ENCODE data around the gene SLC25A33. TPM values are rescaled to one million over a fixed set of nuclear protein-coding genes. Genes with fewer than 3 reads are reported as not detected.
A peak's percentile ranks its signal among the peaks of the same experiment; 100 is the strongest.

Gene SLC25A33
- total and polyA plus RNA-seq, 2 experiments from 2014 or later: 10.4 to 12.3 TPM

GRCh38 chr1:9596415-9597123 is 57.3 kb downstream of the SLC25A33 start:
- DNase-seq (ENCODE audit: low read depth in 1 of 2, low spot score in 1 of 2): peak in 1 of 2 donors; percentile 48
- no peak for TF ChIP-seq CTCF (IDR thresholded peaks at IDR 0.05; ENCODE audit: low read depth, low read length)
- H3K4me3 ChIP-seq: no peak overlapping the region
- H3K27me3 ChIP-seq: no peaks in the 10 kb centered on the region
- peaks cover 13% of the 10 kb centered on the region for H3K36me3 ChIP-seq
- no peak overlapping the region for H3K27ac ChIP-seq
- H3K4me1 ChIP-seq (ENCODE audit: low read depth): peaks cover 15% of the 10 kb centered on the region
- H3K9me3 ChIP-seq (ENCODE audit: low read depth): no peaks in the 10 kb centered on the region

- H3K4me3 ChIP-seq: no peak overlapping the region
- H3K36me3 ChIP-seq: peaks cover 24% of the 10 kb centered on the region
- H3K27ac ChIP-seq: no peak overlapping the region
- peaks cover 14% of the 10 kb centered on the region for H3K4me1 ChIP-seq (ENCODE audit: low read depth)
- H3K27me3 ChIP-seq: no peaks in the 10 kb centered on the region
- TF ChIP-seq CTCF (IDR thresholded peaks at IDR 0.05; ENCODE audit: low read depth, low read length): no peak
- no peak for DNase-seq (ENCODE audit: low read depth in 1 of 2, low spot score in 1 of 2)
- no peaks in the 10 kb centered on the region for H3K9me3 ChIP-seq (ENCODE audit: low read depth)
Observed at GRCh38 chr1:9597361-9598315, 58.4 kb downstream of the SLC25A33 start.

- Histone ChIP-seq H3K27me3 (no peaks in the 10 kb centered on the region), H3K27ac (no peak overlapping the region), H3K36me3 (peaks cover 29% of the 10 kb centered on the region), H3K4me1 (ENCODE audit: low read depth) (peaks cover 7% of the 10 kb centered on the region), H3K4me3 (no peak overlapping the region), H3K9me3 (ENCODE audit: low read depth) (no peaks in the 10 kb centered on the region)
- DNase-seq (ENCODE audit: low read depth in 1 of 2, low spot score in 1 of 2): no peak
- no peak for TF ChIP-seq CTCF (IDR thresholded peaks at IDR 0.05; ENCODE audit: low read depth, low read length)
Observed at GRCh38 chr1:9598316-9598700, 59.0 kb downstream of the SLC25A33 start.

- Histone ChIP-seq H3K4me1 (ENCODE audit: low read depth) (no peaks in the 10 kb centered on the region), H3K9me3 (ENCODE audit: low read depth) (no peaks in the 10 kb centered on the region), H3K36me3 (peaks cover 34% of the 10 kb centered on the region), H3K27me3 (no peaks in the 10 kb centered on the region), H3K27ac (no peak overlapping the region), H3K4me3 (no peak overlapping the region)
- TF ChIP-seq CTCF (IDR thresholded peaks at IDR 0.05; ENCODE audit: low read depth, low read length): no peak
- no peak for DNase-seq (ENCODE audit: low read depth in 1 of 2, low spot score in 1 of 2)
Observed at GRCh38 chr1:9599741-9600140, 60.5 kb downstream of the SLC25A33 start.

- TF ChIP-seq CTCF (IDR thresholded peaks at IDR 0.05; ENCODE audit: low read depth, low read length): no peak
- Histone ChIP-seq H3K4me1 (ENCODE audit: low read depth) (no peaks in the 10 kb centered on the region), H3K27me3 (no peaks in the 10 kb centered on the region), H3K36me3 (peaks cover 34% of the 10 kb centered on the region), H3K27ac (no peak overlapping the region), H3K9me3 (ENCODE audit: low read depth) (no peaks in the 10 kb centered on the region), H3K4me3 (no peak overlapping the region)
- no peak for DNase-seq (ENCODE audit: low read depth in 1 of 2, low spot score in 1 of 2)
Observed at GRCh38 chr1:9600861-9601834, 61.9 kb downstream of the SLC25A33 start.
